ENCODE data around the gene OR56B1. TPM values are rescaled to one million over a fixed set of nuclear protein-coding genes. Genes with fewer than 3 reads are reported as not detected.

The OR56B1 gene, protein sequence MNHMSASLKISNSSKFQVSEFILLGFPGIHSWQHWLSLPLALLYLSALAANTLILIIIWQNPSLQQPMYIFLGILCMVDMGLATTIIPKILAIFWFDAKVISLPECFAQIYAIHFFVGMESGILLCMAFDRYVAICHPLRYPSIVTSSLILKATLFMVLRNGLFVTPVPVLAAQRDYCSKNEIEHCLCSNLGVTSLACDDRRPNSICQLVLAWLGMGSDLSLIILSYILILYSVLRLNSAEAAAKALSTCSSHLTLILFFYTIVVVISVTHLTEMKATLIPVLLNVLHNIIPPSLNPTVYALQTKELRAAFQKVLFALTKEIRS
- not detected in 5 replicates for total RNA-seq (2022; extraction: Qiagen RNA extraction; ENCODE audit: low read depth)

DNA sequence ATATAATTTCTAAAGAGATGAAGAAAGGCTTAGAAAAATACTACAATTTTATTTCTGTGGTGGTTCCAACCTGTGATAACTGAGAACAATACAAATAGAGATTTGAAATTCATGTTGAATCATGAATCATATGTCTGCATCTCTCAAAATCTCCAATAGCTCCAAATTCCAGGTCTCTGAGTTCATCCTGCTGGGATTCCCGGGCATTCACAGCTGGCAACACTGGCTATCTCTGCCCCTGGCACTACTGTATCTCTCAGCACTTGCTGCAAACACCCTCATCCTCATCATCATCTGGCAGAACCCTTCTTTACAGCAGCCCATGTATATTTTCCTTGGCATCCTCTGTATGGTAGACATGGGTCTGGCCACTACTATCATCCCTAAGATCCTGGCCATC lies at the start of gene OR56B1:
TSS of gene OR56B1 (plus strand) at position 53 of the 400 bp plus-strand sequence. CDS start at position 122, 69 bp downstream.

DNA sequence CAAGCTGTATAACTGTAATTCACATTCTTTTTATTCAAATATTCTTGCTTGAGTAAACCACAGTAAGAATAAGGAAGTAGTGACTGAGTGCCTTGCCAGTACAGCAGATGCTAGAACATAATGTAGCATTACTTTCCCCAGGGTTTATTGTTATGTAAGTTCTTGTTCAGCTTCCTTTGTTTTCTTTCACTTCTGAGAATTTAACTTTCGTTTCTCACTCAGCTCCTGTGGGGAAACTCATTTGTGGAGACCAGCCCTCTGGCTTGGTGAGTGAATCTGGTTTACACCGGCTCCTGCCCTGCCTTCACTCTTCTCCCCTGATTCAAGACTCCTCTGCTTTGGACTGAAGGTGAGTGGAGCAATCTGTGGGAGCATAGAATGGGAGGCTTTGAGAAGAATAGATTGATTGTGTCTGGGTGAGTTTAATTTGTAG lies 46.7 kb upstream of the OR56B1 start, which contains the start of gene TRIM22:
TSS of gene TRIM22 (plus strand) at position 240 of the 433 bp plus-strand sequence. CDS start 6,443 bp downstream, outside the sequence.

DNA sequence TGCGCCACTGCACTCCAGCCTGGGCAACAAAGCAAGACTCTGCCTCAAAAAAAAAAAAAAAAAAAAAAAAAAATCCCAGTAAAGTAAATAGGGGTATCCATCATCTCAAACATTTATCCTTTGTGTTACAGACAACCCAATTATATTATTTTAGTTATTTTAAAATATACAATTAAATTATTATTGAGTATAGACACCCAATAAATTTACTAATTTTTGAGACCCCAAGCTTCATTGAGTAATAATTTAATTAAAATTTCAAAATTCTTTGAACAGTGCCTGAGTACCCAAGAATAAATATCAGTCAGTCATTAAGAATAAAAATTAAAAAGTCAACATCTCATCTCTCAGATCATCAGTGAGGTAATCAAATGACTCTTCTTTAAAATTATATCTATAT lies 17.7 kb downstream of the OR56B1 start, which contains the start of gene OR52N4:
TSS of gene OR52N4 (plus strand) at position 301 of the 400 bp plus-strand sequence. CDS start 498 bp downstream, outside the sequence.

DNA sequence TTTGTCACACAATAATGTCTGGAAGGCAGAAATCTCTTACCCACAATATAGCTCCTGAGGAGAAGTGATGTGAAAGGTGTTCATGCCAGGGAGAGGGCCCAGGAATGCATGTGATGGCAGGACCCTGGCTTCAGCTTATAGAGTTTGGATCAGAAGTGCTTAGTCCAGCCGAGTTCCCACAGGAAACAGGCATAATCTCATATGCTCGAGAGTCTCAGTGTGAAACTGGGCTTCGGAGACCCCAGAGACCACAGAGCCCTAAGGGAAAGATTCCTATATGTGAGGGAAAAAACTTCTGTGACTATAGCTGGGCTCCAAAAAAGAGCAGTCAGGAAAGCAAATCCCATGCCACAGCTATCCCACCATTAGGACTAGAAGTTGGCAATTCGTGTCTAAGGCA lies 47.0 kb downstream of the OR56B1 start, which contains the start of gene OR52N5:
TSS of gene OR52N5 (minus strand) at position 101 of the 400 bp plus-strand sequence. CDS start 4,721 bp downstream, outside the sequence.

Other genes with a start within 250 kb of the OR56B1 start
- gene OR52D1, start 247.8 kb upstream of the OR56B1 start, total RNA-seq (2022; extraction: Qiagen RNA extraction; ENCODE audit: low read depth) = not detected in 5 replicates
- gene UBQLN3, start 226.5 kb upstream of the OR56B1 start, total RNA-seq (2022; extraction: Qiagen RNA extraction; ENCODE audit: low read depth) = not detected in 5 replicates
- 0.03 TPM in 2 of 5 replicates, not detected in the others for gene UBQLNL, start 219.7 kb upstream of the OR56B1 start, total RNA-seq (2022; extraction: Qiagen RNA extraction; ENCODE audit: low read depth)
- not detected in 5 replicates for gene OR52H1, start 187.9 kb upstream of the OR56B1 start, total RNA-seq (2022; extraction: Qiagen RNA extraction; ENCODE audit: low read depth)
- not detected in 5 replicates for gene OR52B6, start 155.6 kb upstream of the OR56B1 start, total RNA-seq (2022; extraction: Qiagen RNA extraction; ENCODE audit: low read depth)
- 11.4 to 16.0 TPM (median 13.3 TPM) in 5 replicates for gene TRIM6, start 139.8 kb upstream of the OR56B1 start, total RNA-seq (2022; extraction: Qiagen RNA extraction; ENCODE audit: low read depth)
- 3.1 to 4.0 TPM (median 3.4 TPM) in 5 replicates for gene TRIM34, start 111.4 kb upstream of the OR56B1 start, total RNA-seq (2022; extraction: Qiagen RNA extraction; ENCODE audit: low read depth)
- gene TRIM5, start 51.4 kb upstream of the OR56B1 start, total RNA-seq (2022; extraction: Qiagen RNA extraction; ENCODE audit: low read depth) = 12.7 to 15.0 TPM (median 12.9 TPM) in 5 replicates
- 0.42 to 1.0 TPM (median 0.66 TPM) in 5 replicates for gene TRIM22, start 46.7 kb upstream of the OR56B1 start, total RNA-seq (2022; extraction: Qiagen RNA extraction; ENCODE audit: low read depth)
- not detected in 5 replicates for gene OR52N4, start 17.8 kb downstream of the OR56B1 start, total RNA-seq (2022; extraction: Qiagen RNA extraction; ENCODE audit: low read depth)
- not detected in 5 replicates for gene OR52N5, start 46.9 kb downstream of the OR56B1 start, total RNA-seq (2022; extraction: Qiagen RNA extraction; ENCODE audit: low read depth)
- gene OR52N1, start 54.8 kb downstream of the OR56B1 start, total RNA-seq (2022; extraction: Qiagen RNA extraction; ENCODE audit: low read depth) = not detected in 5 replicates
- not detected in 5 replicates for gene OR52N2, start 72.5 kb downstream of the OR56B1 start, total RNA-seq (2022; extraction: Qiagen RNA extraction; ENCODE audit: low read depth)
- not detected in 5 replicates for gene OR52E6, start 105.4 kb downstream of the OR56B1 start, total RNA-seq (2022; extraction: Qiagen RNA extraction; ENCODE audit: low read depth)
- gene OR52E8, start 121.2 kb downstream of the OR56B1 start, total RNA-seq (2022; extraction: Qiagen RNA extraction; ENCODE audit: low read depth) = not detected in 5 replicates
- not detected in 5 replicates for gene OR52E4, start 144.2 kb downstream of the OR56B1 start, total RNA-seq (2022; extraction: Qiagen RNA extraction; ENCODE audit: low read depth)
- not detected in 5 replicates for gene OR52E5, start 156.8 kb downstream of the OR56B1 start, total RNA-seq (2022; extraction: Qiagen RNA extraction; ENCODE audit: low read depth)
- not detected in 5 replicates for gene OR56A3, start 205.8 kb downstream of the OR56B1 start, total RNA-seq (2022; extraction: Qiagen RNA extraction; ENCODE audit: low read depth)
- not detected in 5 replicates for gene OR56A5, start 232.0 kb downstream of the OR56B1 start, total RNA-seq (2022; extraction: Qiagen RNA extraction; ENCODE audit: low read depth)

All from A549 treated with DMSO at 1 μM for 4 hours (cell line).